ENCODE measurements around the gene SUPT6H.

DNA sequence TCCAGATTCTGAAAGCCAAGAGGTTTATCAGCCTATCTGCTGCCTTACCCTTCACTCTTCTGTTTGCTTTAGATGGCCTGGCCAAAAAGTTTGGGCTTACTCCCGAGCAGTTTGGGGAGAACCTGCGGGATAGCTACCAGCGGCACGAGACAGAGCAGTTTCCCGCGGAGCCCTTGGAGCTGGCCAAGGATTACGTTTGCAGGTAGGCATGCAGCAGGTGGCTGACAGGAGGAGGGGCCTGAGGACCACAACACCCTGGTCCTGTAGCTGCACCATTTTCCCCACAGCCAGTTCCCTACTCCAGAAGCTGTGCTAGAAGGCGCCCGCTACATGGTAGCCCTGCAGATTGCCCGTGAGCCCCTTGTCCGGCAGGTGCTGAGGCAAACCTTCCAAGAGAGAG lies 20.6 kb downstream of the SUPT6H start:
- TF ChIP-seq, protein P1, sequence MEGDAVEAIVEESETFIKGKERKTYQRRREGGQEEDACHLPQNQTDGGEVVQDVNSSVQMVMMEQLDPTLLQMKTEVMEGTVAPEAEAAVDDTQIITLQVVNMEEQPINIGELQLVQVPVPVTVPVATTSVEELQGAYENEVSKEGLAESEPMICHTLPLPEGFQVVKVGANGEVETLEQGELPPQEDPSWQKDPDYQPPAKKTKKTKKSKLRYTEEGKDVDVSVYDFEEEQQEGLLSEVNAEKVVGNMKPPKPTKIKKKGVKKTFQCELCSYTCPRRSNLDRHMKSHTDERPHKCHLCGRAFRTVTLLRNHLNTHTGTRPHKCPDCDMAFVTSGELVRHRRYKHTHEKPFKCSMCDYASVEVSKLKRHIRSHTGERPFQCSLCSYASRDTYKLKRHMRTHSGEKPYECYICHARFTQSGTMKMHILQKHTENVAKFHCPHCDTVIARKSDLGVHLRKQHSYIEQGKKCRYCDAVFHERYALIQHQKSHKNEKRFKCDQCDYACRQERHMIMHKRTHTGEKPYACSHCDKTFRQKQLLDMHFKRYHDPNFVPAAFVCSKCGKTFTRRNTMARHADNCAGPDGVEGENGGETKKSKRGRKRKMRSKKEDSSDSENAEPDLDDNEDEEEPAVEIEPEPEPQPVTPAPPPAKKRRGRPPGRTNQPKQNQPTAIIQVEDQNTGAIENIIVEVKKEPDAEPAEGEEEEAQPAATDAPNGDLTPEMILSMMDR (IDR thresholded peaks at IDR 0.05) = no peak
- TF ChIP-seq EP300 (IDR thresholded peaks at IDR 0.05) = no peak
- TF ChIP-seq POLR2AphosphoS5 (IDR thresholded peaks at IDR 0.05) = no peak

All from stomach (tissue), 4 donors.